HG03439 (cell line): ENCODE results near the gene TMEM256.

Experiments
- ATAC-seq: cut with Tn5 transposase; IDR thresholded peaks from one replicate; pipeline ENCODE4 v1.9.1; 2021; ENCODE audit warnings: mild to moderate bottlenecking, moderate library complexity; ENCODE audit not compliant: unreplicated experiment

The TMEM256 gene

GRCh38 chr17:7403977-7404736, at the start of gene TMEM256:
TSS of gene TMEM256 (minus strand) at chr17:7404097. CDS start at chr17:7404084, 13 bp downstream.
- peak; percentile 90 for ATAC-seq

DNA sequence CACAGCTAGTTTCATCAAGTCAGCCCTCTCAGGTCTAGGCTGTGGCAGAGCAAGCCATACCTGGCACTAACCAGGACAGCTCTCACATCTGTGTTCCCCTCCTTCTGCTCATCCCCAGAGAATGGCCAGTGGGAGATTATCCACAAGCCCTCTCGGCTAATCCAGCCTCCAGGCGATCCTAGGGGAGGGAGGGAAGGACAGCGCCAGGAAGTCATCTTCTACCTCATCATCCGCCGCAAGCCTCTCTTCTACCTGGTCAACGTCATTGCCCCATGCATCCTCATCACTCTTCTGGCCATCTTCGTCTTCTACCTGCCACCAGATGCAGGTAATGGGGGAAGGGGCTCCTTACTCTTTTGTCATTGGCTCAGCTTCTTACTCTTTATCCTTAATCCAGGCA, 44.6 kb upstream of the TMEM256 start:
- no peak for ATAC-seq

DNA sequence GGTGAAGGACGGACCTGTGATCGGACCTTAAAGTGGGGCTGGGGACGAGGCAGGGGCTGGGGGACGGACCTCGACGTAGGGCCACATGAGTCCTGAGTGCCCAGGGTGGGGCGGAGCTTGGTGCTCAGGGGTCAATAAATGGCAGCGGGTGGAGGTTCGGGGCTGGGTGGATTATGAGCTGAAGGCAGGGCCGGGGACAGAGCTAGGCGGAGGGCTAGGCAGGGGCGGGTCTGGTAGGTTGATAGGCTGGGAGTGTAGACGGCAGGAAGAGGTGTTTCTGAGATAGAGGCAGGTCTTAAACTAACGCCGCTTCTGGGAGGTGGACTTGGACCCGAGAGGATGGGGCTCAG, 41.7 kb upstream of the TMEM256 start:
- peak; percentile 17 for ATAC-seq

DNA sequence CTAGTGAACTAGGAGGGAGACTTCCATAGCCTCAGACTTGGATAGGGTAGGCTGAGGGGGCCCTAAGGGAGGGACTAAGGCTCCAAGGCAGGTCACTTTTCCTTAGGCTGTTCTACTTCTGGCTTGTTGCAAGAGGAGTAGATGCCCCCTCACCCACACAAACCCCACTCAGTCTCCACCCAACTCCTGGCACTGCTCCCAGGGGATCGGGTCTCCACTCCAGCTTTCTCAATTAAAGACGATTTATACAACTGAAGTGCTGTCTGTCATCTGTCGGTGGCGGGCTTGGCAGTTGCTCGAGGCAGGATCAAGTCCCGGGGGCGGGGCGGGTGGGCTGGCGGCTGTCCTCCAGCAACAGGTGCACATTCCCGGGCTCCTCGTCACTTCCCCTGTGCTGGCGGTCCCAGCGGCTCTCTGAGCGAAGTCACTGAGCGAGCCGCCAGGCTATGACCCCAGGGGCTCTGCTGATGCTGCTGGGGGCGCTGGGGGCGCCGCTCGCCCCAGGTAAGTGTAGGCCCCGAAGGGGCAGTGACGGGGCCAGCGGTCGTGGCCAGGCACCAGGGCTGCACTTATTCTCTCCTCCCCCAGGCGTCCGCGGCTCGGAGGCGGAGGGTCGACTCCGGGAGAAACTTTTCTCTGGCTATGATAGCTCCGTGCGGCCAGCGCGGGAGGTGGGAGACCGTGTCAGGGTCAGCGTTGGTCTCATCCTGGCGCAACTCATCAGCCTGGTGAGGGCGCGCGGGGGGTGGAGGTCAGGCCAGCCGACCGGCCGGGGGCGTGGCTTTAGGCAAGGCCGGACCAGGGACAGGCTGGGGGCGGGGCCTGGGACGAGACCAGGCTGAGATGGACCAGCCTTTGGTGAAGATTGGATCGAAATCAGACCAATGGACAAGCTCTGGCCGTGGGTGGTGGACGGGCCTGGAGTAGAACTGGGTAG, 41.1 kb upstream of the TMEM256 start, which contains the start of gene CHRNB1:
CHRNB1 (plus strand) TSS at position 380 of the 937 bp plus-strand sequence; CDS start at position 447, 67 bp downstream.
- peak; percentile 41 for ATAC-seq

GRCh38 chr17:7443499-7444485, 39.9 kb upstream of the TMEM256 start:
- no peak for ATAC-seq

GRCh38 chr17:7442142-7442541, 38.2 kb upstream of the TMEM256 start:
- no peak for ATAC-seq

- no peak for ATAC-seq
Measured at GRCh38 chr17:7441266-7441665, 37.4 kb upstream of the TMEM256 start.

GRCh38 chr17:7440834-7441195, 36.9 kb upstream of the TMEM256 start:
- no peak for ATAC-seq

DNA sequence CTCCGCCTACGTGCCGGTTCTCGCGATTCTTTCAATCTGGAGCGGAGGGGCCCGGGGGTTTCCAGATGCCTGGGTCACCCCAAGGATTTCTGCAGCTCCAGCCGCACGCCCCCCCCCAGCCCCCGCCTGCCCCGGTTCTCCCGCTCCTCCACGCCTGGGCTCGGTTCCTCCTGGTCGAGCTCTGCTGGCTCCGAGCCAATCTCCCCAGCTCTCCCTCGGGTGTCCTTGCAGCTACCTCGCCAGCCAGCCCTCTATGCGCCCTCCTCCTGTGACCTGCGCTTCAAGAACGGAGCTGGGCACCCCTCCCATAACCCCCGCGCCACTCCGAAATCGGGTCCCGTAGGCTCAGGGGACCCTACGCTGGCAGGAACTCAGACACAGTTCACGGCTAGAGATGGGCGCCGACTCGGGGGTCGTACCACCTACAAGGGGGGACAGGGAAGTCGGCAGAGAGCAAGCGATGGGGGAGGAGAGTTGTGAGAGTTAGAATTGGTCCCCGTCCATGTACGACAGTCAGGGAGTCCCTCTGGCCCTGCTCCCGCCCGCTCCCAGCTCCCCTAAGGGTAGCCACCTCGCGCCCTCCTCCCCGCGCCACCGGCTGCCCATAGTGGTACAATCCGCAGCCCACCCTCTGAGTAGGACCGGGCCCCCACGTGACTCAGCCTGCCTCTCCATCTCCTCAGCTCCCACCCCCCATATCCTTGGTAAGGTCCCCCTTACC, 36.4 kb upstream of the TMEM256 start:
- ATAC-seq: no peak

DNA sequence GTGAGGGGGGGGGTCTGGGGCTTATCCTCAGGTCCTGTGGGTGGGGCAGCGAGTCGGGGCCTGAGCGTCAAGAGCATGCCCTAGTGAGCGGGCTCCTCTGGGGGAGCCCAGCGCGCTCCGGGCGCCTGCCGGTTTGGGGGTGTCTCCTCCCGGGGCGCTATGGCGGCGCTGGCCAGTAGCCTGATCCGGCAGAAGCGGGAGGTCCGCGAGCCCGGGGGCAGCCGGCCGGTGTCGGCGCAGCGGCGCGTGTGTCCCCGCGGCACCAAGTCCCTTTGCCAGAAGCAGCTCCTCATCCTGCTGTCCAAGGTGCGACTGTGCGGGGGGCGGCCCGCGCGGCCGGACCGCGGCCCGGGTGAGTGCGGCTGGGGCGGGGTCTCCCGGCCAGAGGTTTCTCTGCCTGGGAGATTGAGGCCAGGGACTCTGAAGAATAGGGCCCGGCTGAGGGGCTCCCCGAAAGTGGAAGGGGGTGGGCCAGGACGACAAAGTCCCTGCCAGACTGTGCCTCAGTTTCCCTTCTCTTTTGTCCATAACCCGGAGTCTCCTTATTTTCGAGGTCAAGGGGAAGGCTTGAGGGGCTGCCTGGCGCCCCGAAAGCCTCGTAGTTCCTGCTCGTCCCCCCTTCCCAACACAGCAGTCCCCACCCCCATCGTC, 35.7 kb upstream of the TMEM256 start, which contains the start of gene FGF11:
FGF11 (plus strand) TSS at position 51 of the 651 bp plus-strand sequence; CDS start at position 160, 109 bp downstream.
- ATAC-seq: no peak

DNA sequence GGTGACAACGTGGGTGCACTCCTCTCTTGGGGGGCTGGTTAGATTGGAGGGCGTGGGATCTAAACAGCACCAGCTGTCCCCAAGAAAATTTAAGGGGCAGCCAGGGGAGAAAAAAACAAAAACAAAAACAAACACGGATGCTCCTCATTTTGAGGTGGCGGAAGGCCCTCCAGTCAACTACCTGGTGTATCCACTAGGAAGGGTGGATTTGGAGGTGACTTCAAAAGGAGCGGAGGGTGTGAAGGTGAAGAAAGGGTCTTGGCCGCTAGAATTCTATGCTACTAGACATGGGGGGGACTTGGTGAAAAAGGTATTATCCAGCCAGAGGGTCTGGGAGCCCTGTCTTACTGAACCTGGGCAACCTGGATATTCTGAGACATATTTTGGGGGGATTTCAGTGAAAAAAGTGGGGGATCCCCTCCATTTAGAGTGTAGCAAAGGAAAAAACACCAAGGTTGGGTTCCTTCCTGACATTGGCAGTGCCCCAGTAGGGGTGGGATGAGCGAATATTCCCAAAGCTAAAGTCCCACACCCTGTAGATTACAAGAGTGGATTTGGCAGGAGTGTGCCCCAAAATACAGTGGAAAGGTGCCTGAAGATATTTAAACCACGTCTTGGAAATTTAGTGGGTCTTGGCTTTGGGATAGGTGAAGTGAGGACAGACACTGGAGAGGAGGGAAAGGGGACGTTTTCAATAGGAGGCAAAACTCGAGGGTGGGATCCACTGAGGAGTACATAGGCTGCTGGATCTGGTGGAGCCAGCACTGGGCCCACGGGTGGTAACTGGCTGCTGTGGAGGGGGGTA, 35.0 kb upstream of the TMEM256 start:
- no peak for ATAC-seq

- ATAC-seq: no peak
Measured at GRCh38 chr17:7437950-7438614, 34.2 kb upstream of the TMEM256 start.

- no peak for ATAC-seq
Measured at GRCh38 chr17:7437369-7437863, 33.5 kb upstream of the TMEM256 start.

GRCh38 chr17:7436556-7437368, 32.9 kb upstream of the TMEM256 start:
- no peak for ATAC-seq

GRCh38 chr17:7435676-7436555, 32.0 kb upstream of the TMEM256 start:
- no peak for ATAC-seq

DNA sequence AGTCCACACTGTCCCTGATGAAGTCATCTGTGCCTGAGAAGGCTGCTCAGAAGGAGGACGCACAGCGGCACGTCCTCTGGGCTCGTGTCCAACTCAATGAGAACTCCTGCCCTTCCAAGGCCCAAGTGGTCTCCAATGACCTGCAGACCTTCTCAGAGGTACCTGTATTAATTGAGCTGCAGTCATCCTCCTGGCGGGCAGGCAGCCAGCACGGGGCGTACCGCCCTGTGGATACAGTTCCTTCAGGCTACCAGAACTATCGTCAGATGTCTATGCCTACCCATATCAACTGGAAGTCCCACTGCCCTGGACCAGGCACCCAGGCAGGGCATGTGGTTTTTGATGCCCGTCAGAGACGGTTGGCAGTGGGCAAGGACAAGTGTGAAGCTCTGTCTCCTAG, 28.4 kb upstream of the TMEM256 start:
- no peak for ATAC-seq
